Endothelial cell of umbilical vein (primary cell): Measurements from ENCODE around the gene PRRT4. TPM values are rescaled to one million over a fixed set of nuclear protein-coding genes. Genes with fewer than 3 reads are reported as not detected.

Experiments
- BruUV-seq: library from RNA; stranded (reverse); fragments of 400-500 nt; replicated peaks from 2 replicates; lab custom pipeline; 2021; lab: Mats Ljungman, UMichigan
- CTCF ChIA-PET: fragments of 300-600, 350-600 bp; sonication (Branson Sonifier 250); formaldehyde crosslinking; loops from one replicate; lab custom pipeline; 2021; ENCODE audit warnings: antibody characterized with exemption, inconsistent platforms; lab: Charles Lee
- POLR2A ChIA-PET: fragments of 300-600, 350-600 bp; sonication (Branson Sonifier 250); formaldehyde crosslinking; loops from one replicate; lab custom pipeline; 2021; ENCODE audit warnings: antibody characterized with exemption, inconsistent platforms; lab: Charles Lee
- DNase-seq: peaks from one replicate; pipeline ENCODE4 v3.0.0-alpha.2; 2011; ENCODE audit warnings: low read depth, low spot score
- FAIRE-seq: peaks from 2 replicates; lab custom pipeline; 2011; peaks lifted over from hg19 to GRCh38; lab: Jason Lieb, UNC
- H2AFZ ChIP-seq: 2 replicates; pipeline ENCODE4 v1.6.0; 2012; ENCODE audit warnings: low read depth, low read length, control low read depth, inconsistent platforms
- H3K27ac ChIP-seq: 2 replicates; pipeline ENCODE4 v1.5.1; 2011; ENCODE audit warnings: low read depth, mild to moderate bottlenecking, control low read depth, low read length, moderate library complexity; ENCODE audit not compliant: insufficient read depth
- H3K27me3 ChIP-seq, 2 experiments: 2 replicates each; pipeline versions ENCODE4 v1.6.0 to v1.6.1; 2011; ENCODE audit warnings: low read length in 2 of 2, mixed read lengths in 1 of 2; ENCODE audit not compliant: control insufficient read depth in 2 of 2, insufficient read depth in 2 of 2
- H3K36me3 ChIP-seq, 2 experiments: 2 replicates in 1 of 2; 3 replicates in 1 of 2; pipeline ENCODE4 v1.5.1; 2011; ENCODE audit warnings: low read length in 2 of 2, mild to moderate bottlenecking in 1 of 2, moderate library complexity in 1 of 2; ENCODE audit not compliant: control insufficient read depth in 2 of 2, insufficient read depth in 2 of 2; ENCODE audit errors: extremely low read depth in 1 of 2
- H3K4me1 ChIP-seq: 3 replicates; pipeline ENCODE4 v1.5.1; 2011; ENCODE audit warnings: mild to moderate bottlenecking, low read length; ENCODE audit not compliant: control insufficient read depth, insufficient read depth; ENCODE audit errors: extremely low read depth
- H3K4me2 ChIP-seq: 2 replicates; pipeline ENCODE4 v1.6.1; 2011; ENCODE audit warnings: low read length, control low read depth, mixed read lengths; ENCODE audit not compliant: insufficient read depth
- H3K4me3 ChIP-seq, 3 experiments: fragments of 200-600 bp in 1 of 3; sonication (generic), shearing (Covaris generic) in 1 of 3; replicated peaks in 1 of 3; 2 replicates each; pipeline ENCODE4 v1.5.1; 2011 to 2016; ENCODE audit warnings: control low read depth in 3 of 3, low read length in 3 of 3, mild to moderate bottlenecking in 2 of 3, inconsistent platforms in 1 of 3, low read depth in 1 of 3, moderate library complexity in 1 of 3; ENCODE audit not compliant: insufficient read depth in 1 of 3
- H3K79me2 ChIP-seq: 2 replicates; pipeline ENCODE4 v1.6.0; 2012; ENCODE audit warnings: low read length, inconsistent platforms; ENCODE audit not compliant: control insufficient read depth, insufficient read depth
- H3K9ac ChIP-seq: replicated peaks from 2 replicates; pipeline ENCODE3; 2011; ENCODE audit warnings: low read length, control low read depth; ENCODE audit not compliant: insufficient read depth; ENCODE audit errors: extremely low read depth
- H3K9me1 ChIP-seq: replicated peaks from 3 replicates; pipeline ENCODE4 v1.6.0; 2011; ENCODE audit warnings: mild to moderate bottlenecking, low read length; ENCODE audit not compliant: control insufficient read depth, insufficient read depth; ENCODE audit errors: extremely low read depth
- H3K9me3 ChIP-seq: replicated peaks from 2 replicates; pipeline ENCODE4 v1.5.1; 2012; ENCODE audit warnings: low read length, inconsistent platforms; ENCODE audit not compliant: control insufficient read depth, insufficient read depth
- H4K20me1 ChIP-seq: replicated peaks from 2 replicates; pipeline ENCODE3; 2011; ENCODE audit warnings: mild to moderate bottlenecking, low read length; ENCODE audit not compliant: control insufficient read depth, insufficient read depth; ENCODE audit errors: extremely low read depth
- CTCF ChIP-seq, 2 donors: IDR thresholded peaks; 1 replicate in 1 of 2; 2 replicates in 1 of 2; pipeline ENCODE4 v1.5.1; 2011; ENCODE audit warnings: low read length in 2 of 2, mild to moderate bottlenecking in 2 of 2, moderate library complexity in 2 of 2, control low read depth in 1 of 2, inconsistent platforms in 1 of 2, low read depth in 1 of 2; ENCODE audit not compliant: insufficient read depth in 1 of 2; ENCODE audit errors: extremely low read depth in 1 of 2
- EZH2 ChIP-seq: IDR thresholded peaks from 2 replicates; pipeline ENCODE4 v1.6.1; 2012; ENCODE audit warnings: borderline replicate concordance, low read depth, mild to moderate bottlenecking, moderate library complexity, low read length, inconsistent platforms; ENCODE audit not compliant: severe bottlenecking
- JUN ChIP-seq: IDR thresholded peaks from 2 replicates; pipeline ENCODE4 v1.6.1; 2011; ENCODE audit warnings: borderline replicate concordance, low read depth; ENCODE audit not compliant: insufficient read length, insufficient read depth
- dilution Hi-C: fragments of 300-500 bp; cut with MboI; formaldehyde crosslinking; loops from one replicate; pipeline ENCODE4 v1.15.0; 2019; ENCODE audit warnings: low sequenced_read_pairs; ENCODE audit not compliant: extremely low pct_ligation_motif_present
- intact Hi-C: fragments of 100-400 bp; cut with micrococcal nuclease; formaldehyde crosslinking; loops from one replicate; pipeline ENCODE4 v1.10.0; 2022
- polyA plus RNA-seq, 4 experiments: library from polyadenylated mRNA; depleted of rRNA in 3 of 4; stranded (reverse) in 3 of 4; unstranded in 1 of 4; fragments of >200 nt; gene quantifications; 2 replicates each; pipeline versions ENCODE4 v1.2.1 to v1.2.3, GENCODE V29; 2011 to 2012; ENCODE audit warnings: missing spikeins in 1 of 4
- total RNA-seq: library from RNA; stranded (reverse); gene quantifications from 2 replicates; pipeline ENCODE4 v1.2.3, GENCODE V29; 2021

The PRRT4 gene
- total and polyA plus RNA-seq, 2 donors (not counting 3 experiments of a cell fraction or from before 2014, with no cell fraction given): 0.03 TPM; not detected in 1

GRCh38 chr7:128388145-128388485 lies 26.6 kb upstream of the PRRT4 start:
- intact Hi-C loops: no loop called here
- Histone ChIP-seq H3K4me2 (no peak overlapping the region), H2AFZ (no peak overlapping the region), H4K20me1 (no peaks in the 10 kb centered on the region), H3K36me3 (peaks cover 0 to 2% of the 10 kb centered on the region in 2 experiments), H3K9ac (no peak overlapping the region), H3K9me3 (no peaks in the 10 kb centered on the region), H3K27me3 (peaks cover 0 to 5% of the 10 kb centered on the region in 2 experiments), H3K4me3 (no peak overlapping the region), H3K9me1 (no peaks in the 10 kb centered on the region), H3K79me2 (no peaks in the 10 kb centered on the region), H3K4me1 (no peaks in the 10 kb centered on the region), H3K27ac (no peak overlapping the region)
- TF ChIP-seq CTCF (IDR thresholded peaks at IDR 0.05; ENCODE audit: extremely low read depth in 1 of 2, insufficient read depth in 1 of 2, low read depth in 1 of 2, low read length in 2 of 2) (no peak), EZH2 (no peak), JUN (no peak)
- no peak for DNase-seq
- ChIA-PET POLR2A (interaction anchor here (1.2 kb wide), 1 partner anchor 41 kb away, joined by 4 read pairs; no protein-coding TSS in a partner anchor), CTCF (interaction anchor here (0.5 to 20.6 kb wide), 29 partner anchors 8 to 1585 kb away, joined by 3 to 778 read pairs (median 6); partner anchors contain the start of genes HILPDA and RBM28)
- no TSS peak for BruUV-seq
- dilution Hi-C loops: no loop called here
- no peak for FAIRE-seq
